Measurements from ENCODE around the gene KY. TPM values are rescaled to one million over a fixed set of nuclear protein-coding genes. Genes with fewer than 3 reads are reported as not detected.
"Not testable (repeated sequence)": the region's sequence is repeated elsewhere in the genome, so short reads cannot be mapped to it uniquely, and the experiment has no call there.

Gene KY
- total and polyA plus RNA-seq, 2 donors (not counting 1 experiment from before 2014, with no cell fraction given), result not detected

DNA sequence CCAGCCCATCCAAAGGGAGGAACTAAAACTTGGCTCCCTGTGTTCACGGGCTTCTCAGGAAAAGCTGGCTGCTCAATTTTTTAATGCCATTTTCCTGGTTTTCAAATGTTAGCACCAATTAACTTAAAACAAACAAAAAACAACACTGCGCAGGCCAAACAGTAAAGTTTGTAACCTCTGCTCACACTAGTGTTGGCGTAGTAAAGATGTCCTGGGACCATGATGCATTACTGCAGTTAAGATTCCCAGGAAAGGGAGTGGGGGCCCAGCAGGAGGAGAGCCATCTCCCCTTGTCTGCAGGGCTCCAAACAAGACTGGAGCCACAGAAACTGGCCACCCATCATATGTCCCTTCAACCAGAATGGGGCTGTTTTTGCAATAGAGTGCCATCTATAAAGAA lies 74.0 kb downstream of the KY start:
- Mint-ChIP-seq H3K9me3 (ENCODE audit: insufficient read depth) (peaks cover 4% of the 10 kb centered on the region), H3K27ac (no peak overlapping the region), H3K4me3 (no peak overlapping the region), H3K4me1 (no peaks in the 10 kb centered on the region), H3K27me3 (no peaks in the 10 kb centered on the region)
- Histone ChIP-seq H3K4me1 (ENCODE audit: control insufficient read depth in 2 of 2, insufficient read depth in 2 of 2, low read length in 2 of 2) (no peaks in the 10 kb centered on the region), H3K27ac (ENCODE audit: low read length in 2 of 2) (no peak overlapping the region), H3K9me3 (ENCODE audit: control extremely low read depth in 1 of 3, control insufficient read depth in 2 of 3, insufficient read depth in 1 of 3, low read length in 2 of 3) (peaks cover 0 to 15% (median 0%) of the 10 kb centered on the region in 3 donors), H3K4me3 (ENCODE audit: control extremely low read depth in 1 of 5, extremely low read depth in 1 of 5, insufficient read depth in 1 of 5, low read depth in 2 of 5, low read length in 4 of 5) (no peak overlapping the region), H3K9ac (ENCODE audit: low read length) (no peak overlapping the region), H3K79me2 (ENCODE audit: control insufficient read depth, insufficient read depth, low read length) (no peaks in the 10 kb centered on the region), H4K20me1 (ENCODE audit: control insufficient read depth, insufficient read depth, low read length, poor library complexity, severe bottlenecking) (no peaks in the 10 kb centered on the region), H3K4me2 (replicated peaks; ENCODE audit: low read depth, low read length, poor library complexity, severe bottlenecking) (no peak overlapping the region), H3K36me3 (replicated peaks in 1 of 2; ENCODE audit: control extremely low read depth in 1 of 2, control insufficient read depth in 1 of 2, extremely low read depth in 1 of 2, insufficient read depth in 2 of 2, low read length in 1 of 2) (no peaks in the 10 kb centered on the region), H3K27me3 (replicated peaks in 1 of 4; ENCODE audit: control extremely low read depth in 1 of 4, control insufficient read depth in 3 of 4, insufficient read depth in 4 of 4, low read length in 3 of 4) (no peaks in the 10 kb centered on the region), H2AFZ (ENCODE audit: insufficient read depth, low read depth, low read length, poor library complexity, severe bottlenecking) (no peak overlapping the region)
- intact Hi-C loops (cut with micrococcal nuclease), result no loop called here
- POLR2A ChIA-PET, result no interaction called here
- DNase-seq (no peak), ATAC-seq (ENCODE audit: low read depth) (no peak)
- CTCF ChIA-PET, result interaction anchor here (0.6 kb wide), 1 partner anchor 1467 kb away, joined by 3 read pairs; no protein-coding TSS in a partner anchor
- 100% methylated on average over 3 of the region's 3 CpGs for WGBS (ENCODE audit: insufficient coverage)
- TF ChIP-seq EZH2 (IDR thresholded peaks at IDR 0.05; ENCODE audit: borderline replicate concordance, insufficient read depth, low read depth, low read length, poor library complexity, severe bottlenecking), result no peak
- TF ChIP-seq, protein P1, sequence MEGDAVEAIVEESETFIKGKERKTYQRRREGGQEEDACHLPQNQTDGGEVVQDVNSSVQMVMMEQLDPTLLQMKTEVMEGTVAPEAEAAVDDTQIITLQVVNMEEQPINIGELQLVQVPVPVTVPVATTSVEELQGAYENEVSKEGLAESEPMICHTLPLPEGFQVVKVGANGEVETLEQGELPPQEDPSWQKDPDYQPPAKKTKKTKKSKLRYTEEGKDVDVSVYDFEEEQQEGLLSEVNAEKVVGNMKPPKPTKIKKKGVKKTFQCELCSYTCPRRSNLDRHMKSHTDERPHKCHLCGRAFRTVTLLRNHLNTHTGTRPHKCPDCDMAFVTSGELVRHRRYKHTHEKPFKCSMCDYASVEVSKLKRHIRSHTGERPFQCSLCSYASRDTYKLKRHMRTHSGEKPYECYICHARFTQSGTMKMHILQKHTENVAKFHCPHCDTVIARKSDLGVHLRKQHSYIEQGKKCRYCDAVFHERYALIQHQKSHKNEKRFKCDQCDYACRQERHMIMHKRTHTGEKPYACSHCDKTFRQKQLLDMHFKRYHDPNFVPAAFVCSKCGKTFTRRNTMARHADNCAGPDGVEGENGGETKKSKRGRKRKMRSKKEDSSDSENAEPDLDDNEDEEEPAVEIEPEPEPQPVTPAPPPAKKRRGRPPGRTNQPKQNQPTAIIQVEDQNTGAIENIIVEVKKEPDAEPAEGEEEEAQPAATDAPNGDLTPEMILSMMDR (IDR thresholded peaks at IDR 0.05), result no peak

DNA sequence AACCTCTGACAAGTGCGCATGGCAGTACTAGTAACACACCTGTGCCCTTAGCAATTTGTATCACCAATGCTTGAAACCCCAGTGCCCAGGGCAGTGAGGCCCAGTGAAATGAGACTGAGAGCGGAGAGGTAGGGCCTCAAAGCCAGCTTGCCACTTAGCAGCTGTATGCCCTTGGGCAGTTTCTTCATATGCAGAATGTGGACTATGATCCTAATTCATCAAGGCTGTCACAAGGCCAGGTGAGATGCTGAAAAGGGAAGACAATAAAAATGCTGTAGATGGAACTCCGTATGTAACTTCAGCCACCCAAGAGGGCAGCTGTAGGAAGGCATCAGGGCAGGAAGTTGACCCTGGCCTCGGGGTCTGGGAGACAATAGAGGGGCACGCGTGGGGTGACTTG lies 74.4 kb downstream of the KY start:
- ATAC-seq (ENCODE audit: low read depth) (no peak), DNase-seq (no peak)
- WGBS (ENCODE audit: insufficient coverage), result 90% methylated on average over 6 of the region's 6 CpGs
- Histone ChIP-seq H3K9me3 (ENCODE audit: control extremely low read depth in 1 of 3, control insufficient read depth in 2 of 3, insufficient read depth in 1 of 3, low read length in 2 of 3) (peaks cover 0 to 13% (median 0%) of the 10 kb centered on the region in 3 donors), H3K27ac (ENCODE audit: low read length in 2 of 2) (no peak overlapping the region), H3K79me2 (ENCODE audit: control insufficient read depth, insufficient read depth, low read length) (no peaks in the 10 kb centered on the region), H2AFZ (ENCODE audit: insufficient read depth, low read depth, low read length, poor library complexity, severe bottlenecking) (no peak overlapping the region), H4K20me1 (ENCODE audit: control insufficient read depth, insufficient read depth, low read length, poor library complexity, severe bottlenecking) (no peaks in the 10 kb centered on the region), H3K4me3 (ENCODE audit: control extremely low read depth in 1 of 5, extremely low read depth in 1 of 5, insufficient read depth in 1 of 5, low read depth in 2 of 5, low read length in 4 of 5) (no peak overlapping the region), H3K9ac (ENCODE audit: low read length) (no peak overlapping the region), H3K4me2 (replicated peaks; ENCODE audit: low read depth, low read length, poor library complexity, severe bottlenecking) (no peak overlapping the region), H3K27me3 (replicated peaks in 1 of 4; ENCODE audit: control extremely low read depth in 1 of 4, control insufficient read depth in 3 of 4, insufficient read depth in 4 of 4, low read length in 3 of 4) (no peaks in the 10 kb centered on the region), H3K4me1 (ENCODE audit: control insufficient read depth in 2 of 2, insufficient read depth in 2 of 2, low read length in 2 of 2) (no peaks in the 10 kb centered on the region), H3K36me3 (replicated peaks in 1 of 2; ENCODE audit: control extremely low read depth in 1 of 2, control insufficient read depth in 1 of 2, extremely low read depth in 1 of 2, insufficient read depth in 2 of 2, low read length in 1 of 2) (no peaks in the 10 kb centered on the region)
- intact Hi-C loops (cut with micrococcal nuclease), result no loop called here
- no peaks in the 10 kb centered on the region for H3K27me3 Mint-ChIP-seq
- TF ChIP-seq EZH2 (IDR thresholded peaks at IDR 0.05; ENCODE audit: borderline replicate concordance, insufficient read depth, low read depth, low read length, poor library complexity, severe bottlenecking), result no peak
- TF ChIP-seq, protein P1 (IDR thresholded peaks at IDR 0.05), result no peak
- CTCF ChIA-PET, result no interaction called here
- H3K4me3 Mint-ChIP-seq, result no peak overlapping the region
- no peaks in the 10 kb centered on the region for H3K4me1 Mint-ChIP-seq
- H3K27ac Mint-ChIP-seq, result no peak overlapping the region
- peaks cover 4% of the 10 kb centered on the region for H3K9me3 Mint-ChIP-seq (ENCODE audit: insufficient read depth)
- POLR2A ChIA-PET, result no interaction called here

DNA sequence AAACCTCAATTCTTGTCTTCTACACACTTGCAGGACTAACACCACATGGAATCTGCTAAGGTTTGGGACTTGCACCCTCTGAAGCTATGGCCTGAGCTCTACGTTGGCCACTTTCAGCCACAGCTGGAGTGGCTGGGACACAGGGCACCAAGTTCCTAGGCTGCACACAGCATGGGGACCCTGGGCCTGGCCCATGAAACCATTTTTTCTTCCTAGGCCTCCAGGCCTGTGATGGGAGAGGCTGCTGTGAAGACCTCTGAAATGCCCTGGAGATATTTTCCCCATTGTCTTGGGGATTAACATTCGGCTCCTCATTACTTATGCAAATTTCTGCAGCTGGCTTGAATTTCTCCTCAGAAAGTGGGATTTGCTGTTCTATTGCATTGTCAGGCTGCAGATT lies 80.9 kb downstream of the KY start:
- H3K4me3 ChIP-seq (ENCODE audit: control extremely low read depth in 1 of 5, extremely low read depth in 1 of 5, insufficient read depth in 1 of 5, low read depth in 2 of 5, low read length in 4 of 5); H3K4me3 Mint-ChIP-seq; H3K27ac ChIP-seq (ENCODE audit: low read length in 2 of 2); H3K9ac ChIP-seq (ENCODE audit: low read length); H3K4me1 ChIP-seq (ENCODE audit: control insufficient read depth in 2 of 2, insufficient read depth in 2 of 2, low read length in 2 of 2); intact Hi-C loops (cut with micrococcal nuclease); H3K4me2 ChIP-seq (replicated peaks; ENCODE audit: low read depth, low read length, poor library complexity, severe bottlenecking); H3K36me3 ChIP-seq (replicated peaks in 1 of 2; ENCODE audit: control extremely low read depth in 1 of 2, control insufficient read depth in 1 of 2, extremely low read depth in 1 of 2, insufficient read depth in 2 of 2, low read length in 1 of 2); H3K27me3 Mint-ChIP-seq; H3K27ac Mint-ChIP-seq; H4K20me1 ChIP-seq (ENCODE audit: control insufficient read depth, insufficient read depth, low read length, poor library complexity, severe bottlenecking); H3K27me3 ChIP-seq (replicated peaks in 1 of 4; ENCODE audit: control extremely low read depth in 1 of 4, control insufficient read depth in 3 of 4, insufficient read depth in 4 of 4, low read length in 3 of 4); H3K79me2 ChIP-seq (ENCODE audit: control insufficient read depth, insufficient read depth, low read length); CTCF ChIA-PET; H3K4me1 Mint-ChIP-seq; DNase-seq; POLR2A ChIA-PET; H2AFZ ChIP-seq (ENCODE audit: insufficient read depth, low read depth, low read length, poor library complexity, severe bottlenecking); ATAC-seq (ENCODE audit: low read depth): not testable (repeated sequence)
- 89% methylated on average over 1 of the region's 2 CpGs for WGBS (ENCODE audit: insufficient coverage)
- H3K9me3 Mint-ChIP-seq (ENCODE audit: insufficient read depth), result peaks cover 20% of the 10 kb centered on the region
- peaks cover 3 to 37% (median 7%) of the 10 kb centered on the region in 3 donors for H3K9me3 ChIP-seq (ENCODE audit: control extremely low read depth in 1 of 3, control insufficient read depth in 2 of 3, insufficient read depth in 1 of 3, low read length in 2 of 3)

All from B cell (primary cell).